Effector memory CD8-positive, alpha-beta T cell (primary cell): Measurements from ENCODE around the gene CHST15.

Source experiments
- ATAC-seq: fragments of 150-1000 bp; cut with Tn5 transposase; replicated peaks from 2 replicates; pipeline ENCODE4 v1.10.0; 2021; ENCODE audit warnings: mild to moderate bottlenecking, moderate library complexity
- DNase-seq, 3 experiments: peaks; one replicate each; pipeline ENCODE4 v3.0.0; 2021
- H3K27ac Mint-ChIP-seq, 2 donors: one replicate each; pipeline ENCODE4 v1.8.0; 2022; ENCODE audit warnings: mild to moderate bottlenecking in 2 of 2, mixed read lengths in 2 of 2, moderate library complexity in 2 of 2
- H3K27me3 Mint-ChIP-seq, 2 donors: one replicate each; pipeline ENCODE4 v1.8.0; 2022; ENCODE audit warnings: mixed read lengths in 2 of 2
- H3K36me3 Mint-ChIP-seq: one replicate; pipeline ENCODE4 v1.8.0; 2022; ENCODE audit warnings: mild to moderate bottlenecking, moderate library complexity, mixed read lengths; ENCODE audit not compliant: insufficient read depth
- H3K4me1 Mint-ChIP-seq, 2 donors: one replicate each; pipeline ENCODE4 v1.8.0; 2022; ENCODE audit warnings: low read depth in 2 of 2, mixed read lengths in 2 of 2
- H3K4me3 Mint-ChIP-seq, 2 donors: one replicate each; pipeline ENCODE4 v1.8.0; 2022; ENCODE audit warnings: mild to moderate bottlenecking in 2 of 2, mixed read lengths in 2 of 2, moderate library complexity in 2 of 2
- H3K9me3 Mint-ChIP-seq, 2 donors: one replicate each; pipeline ENCODE4 v1.8.0; 2022; ENCODE audit warnings: mixed read lengths in 2 of 2
- total RNA-seq, 9 experiments: gene quantifications; one replicate each; lab custom pipeline; 2026; lab: John Stamatoyannopoulos, UW

The CHST15 gene
- total RNA-seq = 0 to 2.4 (median 0.13) reads per million in 9 experiments

GRCh38 chr10:124092860-124093773 is at the start of gene CHST15:
Gene CHST15, minus strand, starts transcription at chr10:124093598. Its CDS starts 47,386 bp downstream, at chr10:124046212.
- DNase-seq (no peak), ATAC-seq (no peak)
- no peaks in the 10 kb centered on the region for H3K4me1 Mint-ChIP-seq
- H3K27me3 Mint-ChIP-seq = peaks cover 49 to 74% of the 10 kb centered on the region in 2 donors
- H3K27ac Mint-ChIP-seq = no peak within 1 kb of the TSS
- peak within 1 kb of the TSS in 1 of 2 donors; percentile 29 for H3K4me3 Mint-ChIP-seq
- no peaks in the 10 kb centered on the region for H3K9me3 Mint-ChIP-seq
- peaks cover 4% of the 10 kb centered on the region for H3K36me3 Mint-ChIP-seq

- Mint-ChIP-seq H3K4me1 (no peaks in the 10 kb centered on the region), H3K9me3 (no peaks in the 10 kb centered on the region), H3K36me3 (no peaks in the 10 kb centered on the region), H3K27me3 (peaks cover 5 to 15% of the 10 kb centered on the region in 2 donors), H3K27ac (no peak overlapping the region), H3K4me3 (no peak overlapping the region)
- DNase-seq (no peak), ATAC-seq (no peak)
These were observed 49.6 kb upstream of the CHST15 start for GRCh38 chr10:124142960-124143359.

GRCh38 chr10:124142006-124142739 is 48.8 kb upstream of the CHST15 start:
- DNase-seq (no peak), ATAC-seq (no peak)
- Mint-ChIP-seq H3K9me3 (no peaks in the 10 kb centered on the region), H3K4me3 (no peak overlapping the region), H3K36me3 (no peaks in the 10 kb centered on the region), H3K27ac (no peak overlapping the region), H3K27me3 (peaks cover 10 to 22% of the 10 kb centered on the region in 2 donors), H3K4me1 (no peaks in the 10 kb centered on the region)

GRCh38 chr10:124138883-124139348 is 45.5 kb upstream of the CHST15 start:
- Mint-ChIP-seq H3K9me3 (no peaks in the 10 kb centered on the region), H3K27ac (no peak overlapping the region), H3K4me1 (no peaks in the 10 kb centered on the region), H3K36me3 (no peaks in the 10 kb centered on the region), H3K27me3 (peaks cover 27 to 38% of the 10 kb centered on the region in 2 donors), H3K4me3 (no peak overlapping the region)
- DNase-seq (no peak), ATAC-seq (no peak)

- Mint-ChIP-seq H3K36me3 (no peaks in the 10 kb centered on the region), H3K27me3 (peaks cover 32 to 43% of the 10 kb centered on the region in 2 donors), H3K4me3 (no peak overlapping the region), H3K9me3 (no peaks in the 10 kb centered on the region), H3K4me1 (no peaks in the 10 kb centered on the region), H3K27ac (no peak overlapping the region)
- ATAC-seq (no peak), DNase-seq (no peak)
These were observed 44.9 kb upstream of the CHST15 start for GRCh38 chr10:124138195-124138882.

- Mint-ChIP-seq H3K4me3 (no peak overlapping the region), H3K27me3 (peaks cover 51 to 74% of the 10 kb centered on the region in 2 donors), H3K9me3 (no peaks in the 10 kb centered on the region), H3K4me1 (no peaks in the 10 kb centered on the region), H3K36me3 (no peaks in the 10 kb centered on the region), H3K27ac (no peak overlapping the region)
- DNase-seq = no peak
- no peak for ATAC-seq
These were observed 41.0 kb upstream of the CHST15 start for GRCh38 chr10:124134251-124134893.

- H3K36me3 Mint-ChIP-seq = no peaks in the 10 kb centered on the region
- DNase-seq (no peak), ATAC-seq (no peak)
- no peak overlapping the region for H3K4me3 Mint-ChIP-seq
- no peaks in the 10 kb centered on the region for H3K4me1 Mint-ChIP-seq
- peaks cover 46 to 59% of the 10 kb centered on the region in 2 donors for H3K27me3 Mint-ChIP-seq
- H3K9me3 Mint-ChIP-seq = no peaks in the 10 kb centered on the region
- no peak overlapping the region for H3K27ac Mint-ChIP-seq
These were observed 39.5 kb upstream of the CHST15 start for GRCh38 chr10:124132876-124133275.

- H3K9me3 Mint-ChIP-seq = no peaks in the 10 kb centered on the region
- ATAC-seq = no peak
- no peak overlapping the region for H3K27ac Mint-ChIP-seq
- no peak for DNase-seq
- no peaks in the 10 kb centered on the region for H3K36me3 Mint-ChIP-seq
- H3K4me1 Mint-ChIP-seq = no peaks in the 10 kb centered on the region
- H3K4me3 Mint-ChIP-seq = no peak overlapping the region
- H3K27me3 Mint-ChIP-seq = peaks cover 42 to 53% of the 10 kb centered on the region in 2 donors
These were observed 38.9 kb upstream of the CHST15 start for GRCh38 chr10:124132306-124132705.

- DNase-seq (no peak), ATAC-seq (no peak)
- Mint-ChIP-seq H3K9me3 (no peaks in the 10 kb centered on the region), H3K4me3 (no peak overlapping the region), H3K4me1 (no peaks in the 10 kb centered on the region), H3K27ac (no peak overlapping the region), H3K36me3 (no peaks in the 10 kb centered on the region), H3K27me3 (peaks cover 39 to 49% of the 10 kb centered on the region in 2 donors)
These were observed 37.8 kb upstream of the CHST15 start for GRCh38 chr10:124131172-124131571.

- H3K4me3 Mint-ChIP-seq = no peak overlapping the region
- ATAC-seq (no peak), DNase-seq (no peak)
- no peaks in the 10 kb centered on the region for H3K9me3 Mint-ChIP-seq
- H3K27ac Mint-ChIP-seq = no peak overlapping the region
- H3K36me3 Mint-ChIP-seq = no peaks in the 10 kb centered on the region
- H3K27me3 Mint-ChIP-seq = peaks cover 39 to 49% of the 10 kb centered on the region in 2 donors
- H3K4me1 Mint-ChIP-seq = no peaks in the 10 kb centered on the region
These were observed 37.0 kb upstream of the CHST15 start for GRCh38 chr10:124130198-124130900.

GRCh38 chr10:124129471-124129870 is 36.1 kb upstream of the CHST15 start:
- Mint-ChIP-seq H3K9me3 (no peaks in the 10 kb centered on the region), H3K36me3 (no peaks in the 10 kb centered on the region), H3K4me3 (no peak overlapping the region), H3K4me1 (no peaks in the 10 kb centered on the region), H3K27ac (no peak overlapping the region), H3K27me3 (peaks cover 30 to 42% of the 10 kb centered on the region in 2 donors)
- ATAC-seq = no peak
- DNase-seq = no peak

GRCh38 chr10:124128811-124129145 is 35.4 kb upstream of the CHST15 start:
- ATAC-seq (no peak), DNase-seq (no peak)
- Mint-ChIP-seq H3K27me3 (peaks cover 23 to 36% of the 10 kb centered on the region in 2 donors), H3K9me3 (no peaks in the 10 kb centered on the region), H3K4me1 (no peaks in the 10 kb centered on the region), H3K36me3 (no peaks in the 10 kb centered on the region), H3K4me3 (no peak overlapping the region), H3K27ac (no peak overlapping the region)
